Uterus (tissue), 2 donors: ENCODE results near the gene MMP25.

Experiments used
- CTCF ChIP-seq, 4 experiments: fragments of 200-600 bp in 2 of 4; fragments of 450-650 bp in 2 of 4; sonication (generic) in 2 of 4; IDR thresholded peaks; one replicate each; pipeline ENCODE4 v1.5.1; 2016 to 2019; ENCODE audit warnings: antibody characterized with exemption in 4 of 4, mild to moderate bottlenecking in 2 of 4, moderate library complexity in 1 of 4
- POLR2A ChIP-seq, 2 donors: fragments of 450-650 bp; IDR thresholded peaks; one replicate each; pipeline ENCODE4 v1.6.1; 2016; ENCODE audit warnings: antibody characterized with exemption in 2 of 2, mild to moderate bottlenecking in 1 of 2, moderate library complexity in 1 of 2

GRCh38 chr16:3038896-3039295 lies 7.5 kb upstream of the MMP25 start:
- TF ChIP-seq CTCF (IDR thresholded peaks at IDR 0.05) = no peak
- TF ChIP-seq POLR2A (IDR thresholded peaks at IDR 0.05) = no peak
